Measurements from ENCODE around the gene RBP5. TPM values are rescaled to one million over a fixed set of nuclear protein-coding genes. Genes with fewer than 3 reads are reported as not detected.

Gene RBP5
- total and polyA plus RNA-seq, 10 of the 15 experiments (the other 5 are each of a cell fraction or from before 2014, with no cell fraction given): 0.11 to 1.1 (median 0.31) TPM; not detected in 4

DNA sequence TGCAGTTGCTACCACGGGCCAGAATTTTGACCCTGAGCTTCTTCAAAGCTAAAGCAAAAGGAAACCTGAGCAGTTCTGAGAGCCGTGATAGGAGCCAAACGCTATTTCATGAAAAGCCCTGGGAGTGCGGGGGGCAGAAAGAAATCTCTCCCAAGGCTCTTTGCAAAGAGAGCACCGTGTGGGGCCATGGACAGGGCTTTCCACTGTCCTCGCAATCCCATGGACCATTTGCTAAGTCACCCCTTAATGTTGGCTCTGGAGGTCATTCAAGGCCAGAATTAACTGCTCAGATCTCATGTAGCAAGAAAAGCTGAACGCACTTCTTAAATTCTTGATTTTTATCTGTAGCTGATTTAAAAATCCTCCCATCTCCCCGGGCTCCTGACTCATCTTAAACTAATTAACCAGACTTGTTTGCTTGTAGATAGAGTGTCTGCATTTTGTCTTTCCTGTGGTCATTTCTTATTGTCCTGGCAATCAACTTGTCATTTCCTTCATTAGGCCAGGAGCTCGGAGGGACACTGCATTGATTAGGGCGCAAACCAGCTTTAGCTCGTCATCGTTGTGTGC, 26.3 kb upstream of the RBP5 start:
- ChIA-PET SMC1A (ENCODE audit: uncharacterized antibody, unreplicated experiment) (no interaction called here), RAD21 (ENCODE audit: unreplicated experiment) (interaction anchor here (1.0 kb wide), 1 partner anchor 24 kb away, joined by 3 read pairs; no protein-coding TSS in a partner anchor), POLR2A (no interaction called here), CTCF (interaction anchor here (0.9 to 2.2 kb wide), 2 partner anchors 10 to 483 kb away, joined by 3 to 11 read pairs; no protein-coding TSS in a partner anchor)
- intact Hi-C loops (cut with micrococcal nuclease; ENCODE audit: unreplicated experiment) (no loop called here), in situ Hi-C loops (cut with MboI) (no loop called here)
- H3K9me3 ChIP-seq (replicated peaks; ENCODE audit: control insufficient read depth, insufficient read depth, low read length): no peaks in the 10 kb centered on the region
- H3K27me3 ChIP-seq (replicated peaks in 1 of 2; ENCODE audit: control insufficient read depth in 2 of 2, insufficient read depth in 2 of 2, low read length in 1 of 2): no peaks in the 10 kb centered on the region
- ATAC-seq (no peak), DNase-seq (ENCODE audit: low read depth, low spot score) (no peak), FAIRE-seq (no peak)
- WGBS (ENCODE audit: insufficient coverage, insufficient replicate concordance, low lambda C conversion rate, missing lambda C conversion rate): 88% methylated on average over 12 of the region's 12 CpGs
- H3K36me3 ChIP-seq (ENCODE audit: control insufficient read depth in 2 of 2, insufficient read depth in 2 of 2, low read length in 1 of 2): peaks cover 6 to 7% of the 10 kb centered on the region in 2 experiments
- no peak overlapping the region for H3K27ac ChIP-seq (ENCODE audit: control insufficient read depth, insufficient read depth)
- BruUV-seq (replicated peaks): no TSS peak
- H3K79me2 ChIP-seq (ENCODE audit: control insufficient read depth, insufficient read depth, low read length): no peaks in the 10 kb centered on the region
- H2AFZ ChIP-seq (ENCODE audit: control insufficient read depth, low read depth, low read length): no peak overlapping the region
- no peak overlapping the region for H3K4me2 ChIP-seq (ENCODE audit: control insufficient read depth, insufficient read depth)
- H4K20me1 ChIP-seq (ENCODE audit: control insufficient read depth, insufficient read depth): no peaks in the 10 kb centered on the region
- H3K9ac ChIP-seq (ENCODE audit: control insufficient read depth, insufficient read depth, low read length): no peak overlapping the region
- no peak for TF ChIP-seq PML (IDR thresholded peaks at IDR 0.05; ENCODE audit: low read length)
- TF ChIP-seq, protein P1, sequence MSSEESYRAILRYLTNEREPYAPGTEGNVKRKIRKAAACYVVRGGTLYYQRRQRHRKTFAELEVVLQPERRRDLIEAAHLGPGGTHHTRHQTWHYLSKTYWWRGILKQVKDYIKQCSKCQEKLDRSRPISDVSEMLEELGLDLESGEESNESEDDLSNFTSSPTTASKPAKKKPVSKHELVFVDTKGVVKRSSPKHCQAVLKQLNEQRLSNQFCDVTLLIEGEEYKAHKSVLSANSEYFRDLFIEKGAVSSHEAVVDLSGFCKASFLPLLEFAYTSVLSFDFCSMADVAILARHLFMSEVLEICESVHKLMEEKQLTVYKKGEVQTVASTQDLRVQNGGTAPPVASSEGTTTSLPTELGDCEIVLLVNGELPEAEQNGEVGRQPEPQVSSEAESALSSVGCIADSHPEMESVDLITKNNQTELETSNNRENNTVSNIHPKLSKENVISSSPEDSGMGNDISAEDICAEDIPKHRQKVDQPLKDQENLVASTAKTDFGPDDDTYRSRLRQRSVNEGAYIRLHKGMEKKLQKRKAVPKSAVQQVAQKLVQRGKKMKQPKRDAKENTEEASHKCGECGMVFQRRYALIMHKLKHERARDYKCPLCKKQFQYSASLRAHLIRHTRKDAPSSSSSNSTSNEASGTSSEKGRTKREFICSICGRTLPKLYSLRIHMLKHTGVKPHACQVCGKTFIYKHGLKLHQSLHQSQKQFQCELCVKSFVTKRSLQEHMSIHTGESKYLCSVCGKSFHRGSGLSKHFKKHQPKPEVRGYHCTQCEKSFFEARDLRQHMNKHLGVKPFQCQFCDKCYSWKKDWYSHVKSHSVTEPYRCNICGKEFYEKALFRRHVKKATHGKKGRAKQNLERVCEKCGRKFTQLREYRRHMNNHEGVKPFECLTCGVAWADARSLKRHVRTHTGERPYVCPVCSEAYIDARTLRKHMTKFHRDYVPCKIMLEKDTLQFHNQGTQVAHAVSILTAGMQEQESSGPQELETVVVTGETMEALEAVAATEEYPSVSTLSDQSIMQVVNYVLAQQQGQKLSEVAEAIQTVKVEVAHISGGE (CRISPR knock-in tag; IDR thresholded peaks at IDR 0.05): no peak
- no peak for TF ChIP-seq TCF3 (IDR thresholded peaks at IDR 0.05; ENCODE audit: borderline replicate concordance, insufficient read depth, low read depth, low read length)
- no peak for TF ChIP-seq GABPA (IDR thresholded peaks at IDR 0.05; ENCODE audit: low read depth)
- no peak for TF ChIP-seq RB1 (IDR thresholded peaks at IDR 0.05; ENCODE audit: borderline replicate concordance)
- no peak for TF ChIP-seq SIX5 (IDR thresholded peaks at IDR 0.05; ENCODE audit: low read depth, low read length, severe bottlenecking)
- TF ChIP-seq RAD21 (IDR thresholded peaks at IDR 0.05; ENCODE audit: insufficient read depth, low read depth, low read length): no peak
- TF ChIP-seq STAT1 (conservative IDR thresholded peaks at IDR 0.05): no peak
- TF ChIP-seq, protein P2, sequence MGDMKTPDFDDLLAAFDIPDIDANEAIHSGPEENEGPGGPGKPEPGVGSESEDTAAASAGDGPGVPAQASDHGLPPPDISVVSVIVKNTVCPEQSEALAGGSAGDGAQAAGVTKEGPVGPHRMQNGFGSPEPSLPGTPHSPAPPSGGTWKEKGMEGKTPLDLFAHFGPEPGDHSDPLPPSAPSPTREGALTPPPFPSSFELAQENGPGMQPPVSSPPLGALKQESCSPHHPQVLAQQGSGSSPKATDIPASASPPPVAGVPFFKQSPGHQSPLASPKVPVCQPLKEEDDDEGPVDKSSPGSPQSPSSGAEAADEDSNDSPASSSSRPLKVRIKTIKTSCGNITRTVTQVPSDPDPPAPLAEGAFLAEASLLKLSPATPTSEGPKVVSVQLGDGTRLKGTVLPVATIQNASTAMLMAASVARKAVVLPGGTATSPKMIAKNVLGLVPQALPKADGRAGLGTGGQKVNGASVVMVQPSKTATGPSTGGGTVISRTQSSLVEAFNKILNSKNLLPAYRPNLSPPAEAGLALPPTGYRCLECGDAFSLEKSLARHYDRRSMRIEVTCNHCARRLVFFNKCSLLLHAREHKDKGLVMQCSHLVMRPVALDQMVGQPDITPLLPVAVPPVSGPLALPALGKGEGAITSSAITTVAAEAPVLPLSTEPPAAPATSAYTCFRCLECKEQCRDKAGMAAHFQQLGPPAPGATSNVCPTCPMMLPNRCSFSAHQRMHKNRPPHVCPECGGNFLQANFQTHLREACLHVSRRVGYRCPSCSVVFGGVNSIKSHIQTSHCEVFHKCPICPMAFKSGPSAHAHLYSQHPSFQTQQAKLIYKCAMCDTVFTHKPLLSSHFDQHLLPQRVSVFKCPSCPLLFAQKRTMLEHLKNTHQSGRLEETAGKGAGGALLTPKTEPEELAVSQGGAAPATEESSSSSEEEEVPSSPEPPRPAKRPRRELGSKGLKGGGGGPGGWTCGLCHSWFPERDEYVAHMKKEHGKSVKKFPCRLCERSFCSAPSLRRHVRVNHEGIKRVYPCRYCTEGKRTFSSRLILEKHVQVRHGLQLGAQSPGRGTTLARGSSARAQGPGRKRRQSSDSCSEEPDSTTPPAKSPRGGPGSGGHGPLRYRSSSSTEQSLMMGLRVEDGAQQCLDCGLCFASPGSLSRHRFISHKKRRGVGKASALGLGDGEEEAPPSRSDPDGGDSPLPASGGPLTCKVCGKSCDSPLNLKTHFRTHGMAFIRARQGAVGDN (IDR thresholded peaks at IDR 0.05): no peak
- no peak for TF ChIP-seq ETV6 (conservative IDR thresholded peaks at IDR 0.05 in 1 of 2, IDR thresholded peaks at IDR 0.05 in 1 of 2; ENCODE audit: borderline replicate concordance in 1 of 2, low read depth in 1 of 2)
- no peak for TF ChIP-seq DPF2 (IDR thresholded peaks at IDR 0.05)
- H3K4me1 ChIP-seq (ENCODE audit: control insufficient read depth, insufficient read depth, low read length): no peaks in the 10 kb centered on the region
- no peak overlapping the region for H3K4me3 ChIP-seq
